HepG2 (cell line): ENCODE measurements around the gene SYNC. TPM values are rescaled to one million over a fixed set of nuclear protein-coding genes. Genes with fewer than 3 reads are reported as not detected.

Experiments
- CBX2 ChIP-seq, 2 experiments: fragments of 200-600 bp in 1 of 2; sonication (generic); formaldehyde crosslinking in 1 of 2; IDR thresholded peaks; 2 replicates each; pipeline versions ENCODE4 v1.7.0 to v1.8.1; 2018 to 2022; ENCODE audit warnings: low read depth in 2 of 2, low read length in 1 of 2, mild to moderate bottlenecking in 1 of 2, missing genetic modification reagents in 1 of 2
- FOXC1 ChIP-seq: sonication (generic); formaldehyde crosslinking; IDR thresholded peaks from 2 replicates; pipeline ENCODE4 v1.8.0; 2022; ENCODE audit warnings: mild to moderate bottlenecking, missing genetic modification reagents, borderline replicate concordance
- IRF9 ChIP-seq: sonication (generic); formaldehyde crosslinking; IDR thresholded peaks from 2 replicates; pipeline ENCODE4 v1.8.0; 2022; ENCODE audit warnings: missing genetic modification reagents, mild to moderate bottlenecking, borderline replicate concordance
- KLF6 ChIP-seq: IDR thresholded peaks from 2 replicates; pipeline ENCODE4 v1.8.0; 2016; ENCODE audit warnings: missing biosample characterization, missing genetic modification reagents
- LRRFIP1 ChIP-seq: sonication (generic); formaldehyde crosslinking; conservative IDR thresholded peaks from 2 replicates; pipeline ENCODE4 v1.4.0; 2020; ENCODE audit warnings: missing genetic modification reagents
- MXD1 ChIP-seq: sonication (generic); formaldehyde crosslinking; IDR thresholded peaks from 2 replicates; pipeline ENCODE4 v1.4.0; 2020; ENCODE audit warnings: mild to moderate bottlenecking, missing genetic modification reagents
- NCOR1 ChIP-seq: fragments of 200-600 bp; sonication (generic); IDR thresholded peaks from 2 replicates; pipeline ENCODE4 v1.7.0; 2017; ENCODE audit warnings: antibody characterized with exemption, low read length, borderline replicate concordance
- PBX2 ChIP-seq: IDR thresholded peaks from 2 replicates; pipeline ENCODE4 v1.6.1; 2016; ENCODE audit warnings: control low read depth
- PHF8 ChIP-seq: sonication (generic); formaldehyde crosslinking; IDR thresholded peaks from 2 replicates; pipeline ENCODE4 v1.5.0; 2020; ENCODE audit warnings: missing genetic modification reagents
- PITX1 ChIP-seq: sonication (generic); formaldehyde crosslinking; IDR thresholded peaks from 2 replicates; pipeline ENCODE4 v1.5.1; 2020; ENCODE audit warnings: mild to moderate bottlenecking, missing genetic modification reagents
- RXRA ChIP-seq: sonication (generic); formaldehyde crosslinking; IDR thresholded peaks from 2 replicates; pipeline ENCODE4 v1.5.1; 2020; ENCODE audit warnings: missing genetic modification reagents
- SNAPC5 ChIP-seq: sonication (generic); formaldehyde crosslinking; IDR thresholded peaks from 2 replicates; pipeline ENCODE4 v1.8.1; 2023; ENCODE audit warnings: mild to moderate bottlenecking, missing genetic modification reagents, borderline replicate concordance
- TERF1 ChIP-seq: sonication (generic); formaldehyde crosslinking; IDR thresholded peaks from 2 replicates; pipeline ENCODE4 v1.8.0; 2022; ENCODE audit warnings: mild to moderate bottlenecking, missing genetic modification reagents, moderate library complexity
- TP53 ChIP-seq: sonication (generic); formaldehyde crosslinking; conservative IDR thresholded peaks from 2 replicates; pipeline ENCODE4 v1.4.0; 2020; ENCODE audit warnings: missing genetic modification reagents
- ZBTB44 ChIP-seq: sonication (generic); formaldehyde crosslinking; IDR thresholded peaks from 2 replicates; pipeline ENCODE4 v1.4.0; 2020; ENCODE audit warnings: missing genetic modification reagents
- ZKSCAN8 ChIP-seq: IDR thresholded peaks from 2 replicates; pipeline ENCODE4 v1.6.1; 2016; ENCODE audit warnings: borderline replicate concordance, missing genetic modification reagents, missing compliant biosample characterization
- ZNF225 ChIP-seq: sonication (generic); formaldehyde crosslinking; IDR thresholded peaks from 2 replicates; pipeline ENCODE4 v1.4.0; 2020; ENCODE audit warnings: mild to moderate bottlenecking, missing genetic modification reagents
- ZNF333 ChIP-seq: sonication (generic); formaldehyde crosslinking; IDR thresholded peaks from 2 replicates; pipeline ENCODE4 v1.4.0; 2020; ENCODE audit warnings: mild to moderate bottlenecking, missing genetic modification reagents, borderline replicate concordance
- ZNF546 ChIP-seq: sonication (generic); formaldehyde crosslinking; conservative IDR thresholded peaks from 2 replicates; pipeline ENCODE4 v1.8.1; 2023; ENCODE audit warnings: mild to moderate bottlenecking, missing genetic modification reagents
- ZNF652 ChIP-seq: IDR thresholded peaks from 2 replicates; pipeline ENCODE4 v1.6.1; 2016; ENCODE audit warnings: low read depth, borderline replicate concordance
- polyA plus RNA-seq, 8 experiments: library from polyadenylated mRNA; depleted of rRNA in 3 of 8; stranded (reverse) in 7 of 8; unstranded in 1 of 8; fragments of >200 nt; fragmentation: Illumina TruSeq in 4 of 8; extraction: Trizol in 4 of 8; gene quantifications; 2 replicates each; pipeline versions ENCODE4 v1.2.1 to v1.2.3, GENCODE V29; 2011 to 2016; ENCODE audit warnings: low read depth in 4 of 8, missing spikeins in 1 of 8, mixed read lengths in 1 of 8; ENCODE audit not compliant: insufficient read depth in 1 of 8
- total RNA-seq, 5 experiments: library from RNA; depleted of rRNA; stranded (reverse); fragments of >200 nt; fragmentation: Illumina TruSeq; extraction: Trizol; gene quantifications; 2 replicates each; pipeline ENCODE4 v1.2.3, GENCODE V29; 2016; ENCODE audit warnings: low read depth in 1 of 5

The SYNC gene
- total and polyA plus RNA-seq, 2 of the 13 experiments (the other 11 are each of a cell fraction or from before 2014, with no cell fraction given) = 2.4 to 5.4 TPM

GRCh38 chr1:32742199-32742947, 39.8 kb upstream of the SYNC start (continued):
- TF ChIP-seq IRF9 (CRISPR knock-in tag) (peak; percentile 28; the same call in 1 of the 2 replicates), ZNF546 (CRISPR knock-in tag) (no peak), TP53 (CRISPR knock-in tag) (no peak), RXRA (CRISPR knock-in tag) (peak; percentile 60; the same call in 1 of the 2 replicates), KLF6 (CRISPR knock-in tag) (no peak), SNAPC5 (CRISPR knock-in tag) (no peak), NCOR1 (no peak), CBX2 (IDR thresholded peaks at IDR 0.05; ENCODE audit: low read depth, low read length) (no peak), CBX2 (CRISPR knock-in tag; IDR thresholded peaks at IDR 0.05; ENCODE audit: low read depth) (no peak), MXD1 (no peak; the same call in 1 of the 2 replicates), ZBTB44 (CRISPR knock-in tag) (no peak), ZNF225 (CRISPR knock-in tag) (no peak), ZNF652 (CRISPR knock-in tag) (no peak), PBX2 (CRISPR knock-in tag) (no peak), ZNF333 (CRISPR knock-in tag) (no peak; the same call in 1 of the 2 replicates), FOXC1 (CRISPR knock-in tag) (no peak), ZKSCAN8 (CRISPR knock-in tag) (no peak), LRRFIP1 (CRISPR knock-in tag) (no peak), PITX1 (CRISPR knock-in tag) (no peak; the same call in 1 of the 2 replicates), PHF8 (peak; percentile 70), TERF1 (CRISPR knock-in tag) (no peak)
